Breast epithelium (tissue), 3 donors: Measurements from ENCODE around the gene ADIRF.
"Not testable (repeated sequence)": the region's sequence is repeated elsewhere in the genome, so short reads cannot be mapped to it uniquely, and the experiment has no call there.

Experiments
- CTCF ChIP-seq, 3 donors: fragments of 450-650 bp; IDR thresholded peaks; one replicate each; pipeline ENCODE4 v1.5.1; 2016 to 2017; ENCODE audit warnings: antibody characterized with exemption in 3 of 3, mild to moderate bottlenecking in 3 of 3, moderate library complexity in 3 of 3
- POLR2A ChIP-seq: fragments of 450-650 bp; IDR thresholded peaks from one replicate; pipeline ENCODE4 v1.6.1; 2016; ENCODE audit warnings: antibody characterized with exemption, mild to moderate bottlenecking, moderate library complexity

DNA sequence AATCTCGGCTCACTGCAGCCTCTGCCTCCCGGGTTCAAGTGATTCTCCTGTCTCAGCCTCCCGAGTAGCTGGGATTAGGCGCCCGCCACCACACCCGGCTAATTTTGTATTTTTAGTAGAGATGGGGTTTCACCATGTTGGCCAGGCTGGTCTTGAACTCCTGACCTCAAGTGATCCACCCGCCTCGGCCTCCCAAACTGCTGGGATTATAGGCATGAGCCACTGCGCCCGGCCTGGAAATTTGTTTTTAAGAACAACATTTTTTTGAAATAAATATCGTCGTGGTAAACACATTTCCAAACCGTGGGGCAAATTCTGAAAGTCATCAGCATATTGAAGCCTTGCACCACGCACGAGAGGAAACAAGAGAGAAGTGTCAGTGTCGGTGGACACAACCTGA, 28.2 kb upstream of the ADIRF start:
- not testable (repeated sequence) for TF ChIP-seq CTCF (IDR thresholded peaks at IDR 0.05); POLR2A
